SH-SY5Y (cell line): Measurements from ENCODE around the gene PHACTR4.

Experiments
- GATA2 ChIP-seq: IDR thresholded peaks from 2 replicates; pipeline ENCODE4 v1.6.1; 2011; ENCODE audit warnings: mild to moderate bottlenecking, low read depth, low read length
- GATA3 ChIP-seq: IDR thresholded peaks from 2 replicates; pipeline ENCODE4 v1.6.1; 2011; ENCODE audit warnings: low read depth, mild to moderate bottlenecking, low read length, moderate library complexity

PHACTR4 gene

GRCh38 chr1:28359592-28360239 lies 9.8 kb upstream of the PHACTR4 start:
- TF ChIP-seq GATA2 (no peak), GATA3 (no peak)

- TF ChIP-seq GATA3: no peak
- no peak for TF ChIP-seq GATA2
Observed at GRCh38 chr1:28364888-28365287, 4.7 kb upstream of the PHACTR4 start.

GRCh38 chr1:28365864-28366263 lies 3.7 kb upstream of the PHACTR4 start:
- TF ChIP-seq GATA2 (no peak), GATA3 (no peak)

- TF ChIP-seq GATA3 (no peak), GATA2 (no peak)
Observed at GRCh38 chr1:28370239-28371009, 884 bp downstream of the PHACTR4 start.

- TF ChIP-seq GATA2 (no peak), GATA3 (no peak)
Observed at GRCh38 chr1:28371010-28371377, 1.5 kb downstream of the PHACTR4 start.

- no peak for TF ChIP-seq GATA3
- no peak for TF ChIP-seq GATA2
Observed at GRCh38 chr1:28374297-28374696, 4.8 kb downstream of the PHACTR4 start.

- TF ChIP-seq GATA3: no peak
- TF ChIP-seq GATA2: no peak
Observed at GRCh38 chr1:28378906-28379305, 9.4 kb downstream of the PHACTR4 start.

- TF ChIP-seq GATA2 (no peak), GATA3 (no peak)
Observed at GRCh38 chr1:28380394-28380793, 10.9 kb downstream of the PHACTR4 start.

GRCh38 chr1:28392027-28392652 lies 22.6 kb downstream of the PHACTR4 start:
- TF ChIP-seq GATA2 (no peak), GATA3 (no peak)

GRCh38 chr1:28394136-28394535 lies 24.6 kb downstream of the PHACTR4 start:
- TF ChIP-seq GATA2: no peak
- TF ChIP-seq GATA3: no peak

- TF ChIP-seq GATA2: no peak
- TF ChIP-seq GATA3: no peak
Observed at GRCh38 chr1:28395181-28395580, 25.6 kb downstream of the PHACTR4 start.

- TF ChIP-seq GATA3: no peak
- TF ChIP-seq GATA2: no peak
Observed at GRCh38 chr1:28401760-28402159, 32.2 kb downstream of the PHACTR4 start.

GRCh38 chr1:28409090-28409489 lies 39.5 kb downstream of the PHACTR4 start:
- TF ChIP-seq GATA3 (no peak), GATA2 (no peak)

- TF ChIP-seq GATA3 (no peak), GATA2 (no peak)
Observed at GRCh38 chr1:28411656-28412055, 42.1 kb downstream of the PHACTR4 start.

GRCh38 chr1:28412731-28413130 lies 43.2 kb downstream of the PHACTR4 start:
- TF ChIP-seq GATA2 (no peak), GATA3 (no peak)

- no peak for TF ChIP-seq GATA3
- TF ChIP-seq GATA2: no peak
Observed at GRCh38 chr1:28416509-28417194, 47.1 kb downstream of the PHACTR4 start.
